Amniotic stem cell (primary cell): ENCODE data around the gene MAP2K5.
"Not testable (repeated sequence)": the region's sequence is repeated elsewhere in the genome, so short reads cannot be mapped to it uniquely, and the experiment has no call there.

Experiments used
- DNase-seq: peaks from one replicate; lab custom pipeline; 2025; lab: John Stamatoyannopoulos, UW

MAP2K5 gene

DNA sequence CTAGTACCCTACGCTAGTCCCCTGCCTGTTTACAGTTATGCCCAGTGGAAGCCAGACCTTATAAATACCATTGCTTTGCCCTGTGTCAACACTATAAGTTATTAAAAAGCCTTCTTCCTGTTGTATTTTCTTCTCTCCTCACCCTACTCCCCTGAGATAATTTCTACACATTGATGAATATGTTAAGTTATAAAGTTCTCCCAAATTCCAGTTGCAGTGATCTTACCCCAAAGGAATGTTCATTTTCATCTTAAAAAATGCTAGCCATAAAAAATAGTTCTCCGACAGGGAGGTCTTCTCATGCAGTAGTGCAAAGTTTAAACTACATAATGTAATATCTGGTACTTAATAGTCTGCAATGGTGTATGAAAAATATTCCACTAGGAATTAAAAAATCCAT is 58.6 kb downstream of the MAP2K5 start:
- DNase-seq = no peak

- DNase-seq = no peak
These were observed 60.6 kb downstream of the MAP2K5 start for GRCh38 chr15:67603063-67603462.

GRCh38 chr15:67605871-67606270 is 63.4 kb downstream of the MAP2K5 start:
- no peak for DNase-seq

DNA sequence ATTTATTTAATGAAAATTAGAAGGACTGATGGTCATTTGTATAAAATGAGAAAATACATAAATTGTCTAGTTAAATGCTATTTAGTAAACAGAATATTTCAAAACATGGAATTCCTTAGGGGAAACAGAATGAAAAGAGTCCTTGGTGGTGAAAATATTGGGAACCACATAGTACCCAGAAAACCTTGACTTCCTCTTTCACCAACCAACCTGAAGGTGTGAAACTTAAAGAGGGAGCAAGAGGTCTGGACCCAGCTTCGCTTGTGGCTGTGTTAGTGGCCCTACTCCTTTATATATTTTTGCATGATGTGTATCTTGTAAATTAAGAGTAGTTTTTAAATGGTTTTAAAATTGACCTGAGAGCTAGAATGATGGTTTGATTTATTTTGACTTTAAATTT is 64.2 kb downstream of the MAP2K5 start:
- DNase-seq = no peak

DNA sequence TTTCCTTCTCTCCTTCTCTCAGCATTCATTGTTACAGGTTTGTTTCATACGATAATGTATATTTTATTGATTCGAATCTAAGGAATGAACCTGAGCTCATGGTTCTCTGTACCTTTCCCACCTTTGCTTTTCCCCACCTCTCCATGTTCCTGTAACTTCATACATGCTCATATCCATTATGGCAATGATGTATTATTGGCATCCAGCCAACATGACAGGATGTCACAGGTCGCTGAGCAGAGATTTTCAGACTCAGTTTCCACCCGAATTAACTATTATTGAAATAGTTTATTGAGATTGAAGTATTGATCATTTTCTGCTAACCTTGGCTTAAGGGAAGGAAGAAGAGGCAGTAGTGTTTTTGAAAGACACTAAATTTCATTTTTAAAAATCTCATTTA is 64.8 kb downstream of the MAP2K5 start:
- DNase-seq = no peak

GRCh38 chr15:67607959-67608637 is 65.6 kb downstream of the MAP2K5 start:
- no peak for DNase-seq

- no peak for DNase-seq
These were observed 66.1 kb downstream of the MAP2K5 start for GRCh38 chr15:67608638-67608959.

- DNase-seq = no peak
These were observed 69.2 kb downstream of the MAP2K5 start for GRCh38 chr15:67611370-67612369.

DNA sequence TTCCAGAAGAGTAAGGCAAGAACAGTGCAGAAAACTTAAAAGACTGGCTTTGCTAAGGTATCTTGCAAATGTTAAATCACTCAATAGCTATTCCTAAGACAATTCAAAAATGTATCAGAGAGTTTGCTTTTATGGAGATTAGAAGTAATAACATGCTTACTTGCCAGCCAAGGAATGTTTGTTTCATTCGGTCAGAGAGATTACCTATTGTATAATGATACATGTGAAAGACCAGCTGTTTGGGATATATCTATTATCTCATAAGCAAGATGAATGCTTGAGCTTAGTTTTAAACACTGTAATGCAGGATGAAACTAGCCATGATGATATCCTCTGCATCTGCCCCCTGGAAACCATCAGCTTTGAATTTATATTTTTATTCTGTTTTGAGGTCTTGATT is 70.7 kb downstream of the MAP2K5 start:
- no peak for DNase-seq

DNA sequence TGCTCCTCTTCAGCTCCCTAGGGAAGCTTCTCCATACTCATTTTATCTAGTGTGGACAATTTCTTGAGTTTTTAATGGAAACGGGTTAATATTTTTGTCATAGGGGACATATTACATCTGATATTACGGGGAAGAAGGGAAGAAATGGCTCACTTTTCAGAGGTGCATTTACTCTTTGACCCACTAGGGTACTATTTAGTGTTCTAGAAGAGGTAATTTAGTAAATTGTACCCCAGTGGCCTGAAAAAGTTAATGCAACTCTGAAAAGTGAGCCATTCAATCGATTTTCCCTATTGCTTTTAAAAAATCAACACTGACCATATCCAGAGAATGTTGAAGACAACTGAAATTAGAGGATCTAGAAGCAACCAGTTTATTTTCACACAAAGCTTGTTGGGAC is 71.2 kb downstream of the MAP2K5 start:
- DNase-seq = no peak

DNA sequence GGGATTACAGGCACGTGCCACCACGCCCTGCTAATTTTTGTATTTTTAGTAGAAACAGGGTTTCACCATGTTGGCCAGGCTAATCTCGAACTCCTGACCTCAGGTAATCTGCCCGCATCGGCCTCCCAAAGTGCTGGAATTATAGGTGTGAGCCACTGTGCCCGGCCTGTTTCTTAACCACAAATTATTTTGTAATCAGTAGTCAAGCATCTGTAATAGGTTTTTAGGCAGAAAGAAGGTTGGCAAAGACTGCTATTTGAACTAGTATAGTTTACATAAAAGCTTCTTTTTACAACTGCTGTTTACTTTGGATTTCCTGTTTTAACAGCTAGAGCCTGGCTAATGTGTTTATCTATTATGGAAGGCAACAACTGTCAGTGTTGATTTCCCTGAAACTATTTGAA is 72.6 kb downstream of the MAP2K5 start:
- not testable (repeated sequence) for DNase-seq

DNA sequence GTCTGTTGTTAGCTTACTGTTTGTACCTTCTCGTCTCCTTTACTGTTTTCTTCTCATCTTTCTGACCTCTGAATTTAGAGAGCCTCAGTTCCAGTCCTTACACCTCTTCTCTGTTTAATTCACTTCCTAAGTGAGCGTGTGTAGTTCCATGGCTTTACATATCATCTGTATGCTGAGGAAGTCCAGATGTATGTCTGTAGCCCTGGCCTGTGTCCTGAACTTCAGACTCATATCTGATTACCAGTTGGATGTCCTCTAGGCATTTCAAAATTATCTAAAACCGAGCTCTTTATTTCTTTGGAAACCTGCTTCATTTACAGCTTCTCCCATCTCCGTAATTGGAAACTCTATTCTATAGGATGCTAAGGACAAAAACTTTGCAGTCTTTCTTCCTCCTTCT is 75.8 kb downstream of the MAP2K5 start:
- DNase-seq = no peak

- DNase-seq = no peak
These were observed 79.6 kb downstream of the MAP2K5 start for GRCh38 chr15:67622110-67622509.

GRCh38 chr15:67632261-67632660 is 89.8 kb downstream of the MAP2K5 start:
- DNase-seq = no peak

DNA sequence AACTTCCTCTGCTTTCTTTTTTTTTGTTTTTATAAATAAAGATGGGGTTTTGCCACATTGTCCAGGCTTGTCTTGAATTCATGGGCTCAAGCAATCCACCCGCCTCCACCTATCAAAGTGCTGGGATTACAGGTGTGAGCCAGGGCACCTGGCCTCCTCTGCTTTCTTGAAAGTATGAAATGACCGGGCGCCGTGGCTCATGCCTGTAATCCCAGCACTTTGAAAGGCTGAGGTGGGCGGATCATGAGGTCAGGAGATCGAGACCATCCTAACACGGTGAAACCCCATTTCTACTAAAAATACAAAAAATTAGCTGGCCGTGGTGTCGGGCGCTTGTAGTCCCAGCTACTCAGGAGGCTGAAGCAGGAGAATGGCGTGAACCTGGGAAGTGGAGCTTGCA is 93.4 kb downstream of the MAP2K5 start:
- not testable (repeated sequence) for DNase-seq

GRCh38 chr15:67639591-67639990 is 97.1 kb downstream of the MAP2K5 start:
- DNase-seq = no peak

DNA sequence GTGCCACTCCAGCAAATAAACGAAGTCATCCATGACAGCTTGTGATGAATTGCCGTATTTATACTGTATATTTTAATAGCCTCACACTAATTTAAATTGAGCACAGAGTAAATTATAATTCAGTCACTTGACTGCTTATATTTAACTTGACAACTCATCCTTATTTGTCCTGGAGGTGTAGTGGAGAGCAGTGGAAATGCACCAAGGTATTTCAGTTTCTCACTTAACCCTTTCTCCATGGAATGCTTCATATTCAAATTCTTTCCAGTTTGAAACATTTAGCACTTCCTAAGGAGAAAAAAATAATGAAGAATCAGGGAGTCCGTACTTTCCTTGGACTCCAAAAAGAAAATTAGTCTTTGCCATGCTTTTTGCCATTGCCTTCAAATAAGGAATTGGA is 99.0 kb downstream of the MAP2K5 start:
- DNase-seq = no peak

DNA sequence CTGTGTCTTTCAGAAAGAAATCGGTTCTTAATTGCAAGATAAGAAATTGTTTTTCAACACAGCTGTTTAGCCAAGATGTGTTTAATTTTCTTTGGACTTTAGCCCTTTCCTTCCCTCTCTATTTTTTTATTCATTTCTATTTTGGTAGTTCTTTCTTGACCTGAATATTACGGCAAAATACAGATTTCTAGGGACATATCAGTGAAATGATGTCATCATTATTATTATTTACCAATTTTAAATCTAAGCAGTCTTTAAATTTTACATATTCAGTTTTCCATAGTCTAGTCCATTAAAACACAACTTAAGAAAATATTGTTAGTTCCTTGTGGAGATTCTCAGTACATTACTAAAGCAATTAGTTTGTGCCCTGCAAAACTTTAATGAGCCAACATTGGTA is 104.3 kb downstream of the MAP2K5 start:
- no peak for DNase-seq

- no peak for DNase-seq
These were observed 110.1 kb downstream of the MAP2K5 start for GRCh38 chr15:67652586-67652985.

GRCh38 chr15:67660446-67660845 is 117.9 kb downstream of the MAP2K5 start:
- DNase-seq = no peak

DNA sequence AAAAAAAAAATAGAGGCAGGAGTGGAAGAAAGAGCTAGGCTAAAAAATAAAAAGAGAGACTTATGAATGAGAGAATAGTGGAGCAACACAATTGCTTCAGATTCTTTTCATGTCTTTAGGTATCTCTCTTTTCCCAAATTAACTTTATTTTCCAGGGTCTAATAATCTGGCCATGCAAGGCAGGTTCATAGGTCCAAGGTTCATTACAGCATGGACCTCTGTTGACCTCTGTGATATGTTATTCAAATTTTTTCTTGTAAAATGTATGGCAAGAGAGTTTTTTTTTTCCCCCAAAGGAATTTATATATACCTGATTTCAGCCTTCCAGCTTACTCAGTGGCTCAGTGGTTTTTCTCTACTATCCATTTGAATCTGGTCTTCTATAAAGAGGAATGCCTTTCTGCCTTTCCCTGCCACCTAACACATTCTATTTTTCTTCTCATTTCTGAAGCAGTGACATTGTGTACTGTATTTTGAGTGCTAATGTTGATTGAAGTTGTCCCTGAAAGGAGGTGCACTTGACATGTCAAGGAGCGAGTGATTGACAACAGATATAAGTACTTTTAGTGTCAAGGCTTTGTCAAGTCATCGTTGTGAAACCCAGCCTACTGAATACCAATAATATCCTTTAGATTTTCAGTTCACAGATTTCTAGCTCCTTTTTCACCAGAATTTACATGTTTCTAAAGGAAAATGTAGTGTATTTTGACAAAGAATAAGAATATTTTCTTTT is 118.5 kb downstream of the MAP2K5 start:
- no peak for DNase-seq

- no peak for DNase-seq
These were observed 128.3 kb downstream of the MAP2K5 start for GRCh38 chr15:67670647-67671305.
